Heart right ventricle (tissue), 16 donors: ENCODE measurements around the gene CHRD. TPM values are rescaled to one million over a fixed set of nuclear protein-coding genes. Genes with fewer than 3 reads are reported as not detected.

ENCODE experiments used
- ATAC-seq, 8 donors: fragments of 200-7000 bp; cut with Tn5 transposase; one replicate each; pipeline ENCODE4 v1.9.1; 2020; ENCODE audit warnings: mild to moderate bottlenecking in 8 of 8, moderate library complexity in 8 of 8, moderate number of reproducible peaks in 1 of 8
- DNase-seq, 2 donors: peaks; one replicate each; pipeline ENCODE4 v3.0.0-alpha.2; 2020
- H3K27ac ChIP-seq, 10 donors: fragments of 200-600 bp; sonication (generic) in 2 of 10; one replicate each; pipeline versions ENCODE4 v1.5.0 to v1.8.0; 2020 to 2022; ENCODE audit warnings: mild to moderate bottlenecking in 3 of 10
- H3K27me3 ChIP-seq, 7 donors: fragments of 200-600 bp; one replicate each; pipeline ENCODE4 v1.8.0; 2021 to 2022; ENCODE audit warnings: mild to moderate bottlenecking in 2 of 7
- H3K36me3 ChIP-seq, 9 donors: fragments of 200-600 bp; sonication (generic) in 1 of 9; one replicate each; pipeline versions ENCODE4 v1.5.0 to v1.8.0; 2020 to 2022; ENCODE audit warnings: mild to moderate bottlenecking in 2 of 9
- H3K4me1 ChIP-seq, 9 donors: fragments of 200-600 bp; sonication (generic) in 1 of 9; one replicate each; pipeline versions ENCODE4 v1.5.0 to v1.8.0; 2020 to 2022; ENCODE audit warnings: mild to moderate bottlenecking in 4 of 9
- H3K4me3 ChIP-seq, 10 donors: fragments of 200-600 bp; sonication (generic) in 2 of 10; one replicate each; pipeline versions ENCODE4 v1.5.0 to v1.8.0; 2020 to 2022; ENCODE audit warnings: mild to moderate bottlenecking in 7 of 10, moderate library complexity in 2 of 10
- H3K9me3 ChIP-seq, 11 donors: fragments of 200-600 bp in 10 of 11; sonication (generic) in 2 of 11; one replicate each; pipeline versions ENCODE4 v1.5.0 to v1.8.0; 2013 to 2022; ENCODE audit warnings: mild to moderate bottlenecking in 2 of 11, control low read depth in 1 of 11, moderate library complexity in 1 of 11
- WGBS, 2 donors: extraction: QIAGEN DNeasy Blood & Tissue Kit; methylation state at CpG; one replicate each; pipeline ENCODE4 v1.1.7; 2013; ENCODE audit warnings: inconsistent platforms in 1 of 2; 5-methylcytosine and 5-hydroxymethylcytosine counted together
- intact Hi-C, 10 donors: fragments of 100-400 bp; cut with DNase I; formaldehyde crosslinking; loops; one replicate each; pipeline versions ENCODE4 v1.11.1 to v1.14.2; 2022
- polyA plus RNA-seq, 2 donors: library from polyadenylated mRNA; stranded (reverse); fragments of 200-250 nt; gene quantifications; one replicate each; pipeline ENCODE4 v1.2.3, GENCODE V29; 2013
- total RNA-seq, 10 donors: library from RNA; stranded (reverse); fragmentation: NEBNext Ultra II Directional in 3 of 10; extraction: Animal tissue kit (Norgen Biotek cat#: 25700) in 3 of 10; gene quantifications; one replicate each; pipeline versions ENCODE4 v1.2.1 to v1.2.4, GENCODE V29; 2021 to 2023
- TF ChIP-seq, protein P1 (sequence below), 9 donors: fragments of 200-600 bp; sonication (generic) in 2 of 9; IDR thresholded peaks; one replicate each; pipeline versions ENCODE4 v1.5.0 to v1.8.0; 2021 to 2022; ENCODE audit warnings: antibody characterized with exemption in 9 of 9, mild to moderate bottlenecking in 5 of 9, moderate library complexity in 1 of 9
- donor health status: Arrhythmogenic right ventricular cardiomyopathy.
- donor health status: ischemic (EF 13 %, LVEDD 7.1; RV severe dilation, severe dysfunction).
- donor health status: healthy with polysubstance abuse.
- donor health status: DM: no; HTN: yes; CAD: no.
- donor health status: DM: no; HTN: no; CAD: no.
- donor health status: ischemic (EF 25% LVEDD 6.9; RV normal size, moderate dysfunction).
- donor health status: ischemic (EF 25% LVEDD 5.7; RV mildly dilated, moderate dysfunction).
- donor health status: healthy.
- donor health status: DM: yes; HTN: yes; CAD: no.
- donor health status: Ischemic cardiomyopathy.
- donor health status: ischemic (EF 35%, LVEDD 5.7; RV mildly dilated, moderate dysfunction).
- donor health status: nonischemic (EF 11% LVEDD 7.7; RV severe dilation, severe dysfunction).
- donor health status: DM: yes; HTN: yes; CAD: no.
- donor health status: PGD.
- donor health status: ischemic (EF 29% LVEDD 5.4; RV normal size, mild dysfunction).
- donor health status: nonischemic (EF 23%, LVEDD 6.1; RV moderate dilation, normal function).

The CHRD gene
- total and polyA plus RNA-seq, 12 donors, result 1.4 to 17.3 (median 3.9) TPM

DNA sequence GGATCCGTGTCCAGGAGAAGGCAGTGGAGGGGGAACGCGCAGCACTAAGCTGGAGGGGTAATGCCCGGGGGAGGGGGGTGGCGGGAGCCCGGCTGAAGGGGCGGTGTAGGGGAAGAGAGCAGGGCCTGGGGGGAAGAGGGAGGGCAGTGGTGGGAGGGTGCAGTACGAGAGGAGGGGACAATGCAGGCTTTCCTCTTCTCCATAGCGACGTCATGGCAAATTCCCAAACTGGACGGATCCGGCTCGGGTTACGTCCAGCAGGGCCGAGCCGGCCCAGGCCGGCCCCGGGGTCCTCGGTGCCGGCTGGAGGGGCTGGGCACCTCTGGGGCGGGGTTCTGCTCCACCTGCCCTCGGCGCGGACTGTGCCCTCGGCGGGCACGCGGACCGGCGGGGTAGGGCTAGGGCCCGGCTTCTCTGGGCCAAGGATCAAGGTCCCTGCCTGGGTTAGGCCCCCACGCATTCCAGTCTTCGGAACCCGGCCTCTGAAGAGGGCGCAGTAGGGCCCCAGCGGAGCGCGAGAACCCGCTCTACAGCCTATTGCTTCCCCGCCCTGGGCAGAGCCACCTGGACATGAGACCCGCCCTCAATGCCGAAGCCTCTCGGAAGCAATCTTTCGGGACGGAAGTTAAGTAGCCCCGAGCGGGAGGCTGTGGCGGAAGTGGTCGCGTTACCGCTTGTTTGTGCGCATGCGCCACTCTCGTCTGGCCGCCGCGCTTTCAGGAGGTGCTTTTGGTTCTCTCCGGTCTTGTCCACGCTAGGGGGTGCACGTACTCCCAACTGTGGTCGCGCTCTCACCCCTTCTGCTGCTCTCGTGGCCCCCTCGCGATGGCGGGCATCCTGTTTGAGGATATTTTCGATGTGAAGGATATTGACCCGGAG lies 16.9 kb upstream of the CHRD start:
- TF ChIP-seq, protein P1, sequence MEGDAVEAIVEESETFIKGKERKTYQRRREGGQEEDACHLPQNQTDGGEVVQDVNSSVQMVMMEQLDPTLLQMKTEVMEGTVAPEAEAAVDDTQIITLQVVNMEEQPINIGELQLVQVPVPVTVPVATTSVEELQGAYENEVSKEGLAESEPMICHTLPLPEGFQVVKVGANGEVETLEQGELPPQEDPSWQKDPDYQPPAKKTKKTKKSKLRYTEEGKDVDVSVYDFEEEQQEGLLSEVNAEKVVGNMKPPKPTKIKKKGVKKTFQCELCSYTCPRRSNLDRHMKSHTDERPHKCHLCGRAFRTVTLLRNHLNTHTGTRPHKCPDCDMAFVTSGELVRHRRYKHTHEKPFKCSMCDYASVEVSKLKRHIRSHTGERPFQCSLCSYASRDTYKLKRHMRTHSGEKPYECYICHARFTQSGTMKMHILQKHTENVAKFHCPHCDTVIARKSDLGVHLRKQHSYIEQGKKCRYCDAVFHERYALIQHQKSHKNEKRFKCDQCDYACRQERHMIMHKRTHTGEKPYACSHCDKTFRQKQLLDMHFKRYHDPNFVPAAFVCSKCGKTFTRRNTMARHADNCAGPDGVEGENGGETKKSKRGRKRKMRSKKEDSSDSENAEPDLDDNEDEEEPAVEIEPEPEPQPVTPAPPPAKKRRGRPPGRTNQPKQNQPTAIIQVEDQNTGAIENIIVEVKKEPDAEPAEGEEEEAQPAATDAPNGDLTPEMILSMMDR (IDR thresholded peaks at IDR 0.05), result peak in 8 of 9 donors; percentile 38 to 82 (median 59)
- ATAC-seq (peak; percentile 79 to 87 (median 82)), DNase-seq (peak; percentile 95 to 96)
- Histone ChIP-seq H3K4me3 (peak overlapping the region; percentile 79 to 97 (median 92)), H3K27ac (peak overlapping the region; percentile 94 to 100 (median 99)), H3K36me3 (peaks cover 0 to 41% (median 11%) of the 10 kb centered on the region in 9 donors), H3K9me3 (no peaks in the 10 kb centered on the region), H3K27me3 (no peaks in the 10 kb centered on the region), H3K4me1 (peaks cover 4 to 31% (median 22%) of the 10 kb centered on the region in 9 donors)
- 0% methylated on average over 66 to 68 of the region's 68 CpGs for WGBS, 2 donors
- intact Hi-C loops, result loop anchor here in 3 of 10 donors (2.0 to 10.0 kb wide), 5 partner anchors 26 to 1572 kb away; partner anchors contain the start of genes FAM131A (in 1 of the 3), MAGEF1 (in 1 of the 3) and TRA2B (in 1 of the 3)

DNA sequence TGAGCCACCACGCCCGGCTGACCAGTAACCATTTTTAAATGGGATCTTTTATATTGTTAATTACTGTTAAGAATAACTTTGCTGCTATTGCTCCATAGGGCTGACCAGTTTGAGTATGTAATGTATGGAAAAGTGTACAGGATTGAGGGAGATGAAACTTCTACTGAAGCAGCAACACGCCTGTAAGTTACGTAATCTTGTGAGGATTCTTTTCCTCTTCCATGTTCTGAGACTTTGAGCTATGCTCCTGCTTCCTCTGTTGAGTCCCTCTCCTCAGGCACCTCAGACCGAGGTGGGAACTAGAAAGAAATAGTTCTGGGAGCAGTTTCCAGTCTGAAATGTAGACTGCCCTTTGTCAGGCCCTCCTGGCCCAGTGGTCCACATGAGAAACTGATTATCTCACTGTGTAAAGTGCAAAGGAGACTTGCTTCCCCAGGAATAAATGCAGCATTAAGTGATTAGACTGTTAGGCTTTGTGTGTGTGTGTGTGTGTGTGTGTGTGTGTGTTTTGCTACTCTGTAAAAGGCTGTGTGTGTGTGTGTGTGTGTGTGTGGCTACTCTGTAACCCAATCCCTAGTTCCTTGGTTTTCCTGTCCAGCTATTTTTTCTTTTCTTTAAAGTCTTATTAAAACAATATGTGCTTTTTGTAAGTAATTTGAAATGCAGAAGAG lies 13.1 kb upstream of the CHRD start:
- Histone ChIP-seq H3K27ac (no peak overlapping the region), H3K27me3 (no peaks in the 10 kb centered on the region), H3K4me3 (no peak overlapping the region), H3K36me3 (peaks cover 0 to 64% (median 15%) of the 10 kb centered on the region in 9 donors), H3K9me3 (no peaks in the 10 kb centered on the region), H3K4me1 (peaks cover 3 to 44% (median 30%) of the 10 kb centered on the region in 9 donors)
- WGBS, 2 donors, result 89% methylated on average over 5 of the region's 5 CpGs
- DNase-seq (no peak), ATAC-seq (no peak)
- intact Hi-C loops, result loop anchor here in 3 of 10 donors (10.0 kb wide), 4 partner anchors 148 to 1568 kb away; partner anchors contain the start of genes MAGEF1 (in 1 of the 3) and TRA2B (in 1 of the 3)
- TF ChIP-seq, protein P1 (IDR thresholded peaks at IDR 0.05), result no peak

DNA sequence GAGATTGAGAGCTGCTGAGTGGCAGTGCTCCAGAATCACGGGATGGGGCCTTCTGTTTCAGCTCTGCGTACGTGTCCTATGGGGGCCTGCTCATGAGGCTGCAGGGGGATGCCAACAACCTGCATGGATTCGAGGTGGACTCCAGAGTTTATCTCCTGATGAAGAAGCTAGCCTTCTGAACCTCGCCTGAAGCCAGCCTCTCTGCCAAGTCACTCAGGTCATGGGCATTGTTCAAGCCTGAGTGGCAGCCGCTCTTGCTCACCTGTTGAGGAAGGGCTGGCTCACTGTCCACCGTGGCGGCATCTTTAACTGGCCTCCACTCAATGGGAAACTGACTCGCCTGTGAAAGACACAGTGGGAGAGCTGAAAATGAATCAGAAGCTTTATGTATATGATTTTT lies 11.7 kb upstream of the CHRD start:
- TF ChIP-seq, protein P1 (IDR thresholded peaks at IDR 0.05), result no peak
- no peak overlapping the region for H3K4me3 ChIP-seq
- peaks cover 0 to 64% (median 15%) of the 10 kb centered on the region in 9 donors for H3K36me3 ChIP-seq
- no peak overlapping the region for H3K27ac ChIP-seq
- WGBS, 2 donors, result 81 to 86% methylated on average over 9 of the region's 9 CpGs
- no peak for DNase-seq
- H3K9me3 ChIP-seq, result no peaks in the 10 kb centered on the region
- H3K27me3 ChIP-seq, result no peaks in the 10 kb centered on the region
- no peak for ATAC-seq
- intact Hi-C loops, result loop anchor here in 3 of 10 donors (10.0 kb wide), 4 partner anchors 147 to 1567 kb away; partner anchors contain the start of genes MAGEF1 (in 1 of the 3) and TRA2B (in 1 of the 3)
- peaks cover 6 to 50% (median 37%) of the 10 kb centered on the region in 9 donors for H3K4me1 ChIP-seq
